Neural cell (in vitro differentiated cells): Measurements from ENCODE around the gene HMCN2. TPM values are rescaled to one million over a fixed set of nuclear protein-coding genes. Genes with fewer than 3 reads are reported as not detected.

Experiments
- H2AFZ ChIP-seq: fragments of 200-600, 300-800 bp; sonication (generic), shearing (Covaris generic); 2 replicates; pipeline ENCODE4 v1.6.0; 2014; ENCODE audit warnings: low read depth, mild to moderate bottlenecking, antibody characterized with exemption, low read length, moderate library complexity
- H3F3A ChIP-seq: fragments of 200-600 bp; shearing (Covaris generic); 2 replicates; pipeline ENCODE4 v1.6.1; 2016; ENCODE audit warnings: mild to moderate bottlenecking, moderate library complexity, mixed read lengths, antibody characterized with exemption, low read length; ENCODE audit not compliant: insufficient read depth, poor library complexity, severe bottlenecking
- H3K27ac ChIP-seq: fragments of 200-600, 300-800 bp; sonication (generic), shearing (Covaris generic); 2 replicates; pipeline ENCODE4 v1.5.1; 2014; ENCODE audit warnings: mild to moderate bottlenecking, low read length, moderate library complexity
- H3K27me3 ChIP-seq: fragments of 300-800, 200-600 bp; sonication (generic), shearing (Covaris generic); 2 replicates; pipeline ENCODE4 v1.6.0; 2014; ENCODE audit warnings: mild to moderate bottlenecking, low read depth, low read length, moderate library complexity; ENCODE audit not compliant: insufficient read depth
- H3K36me3 ChIP-seq: fragments of 300-800, 200-600 bp; sonication (generic), shearing (Covaris generic); 2 replicates; pipeline ENCODE4 v1.5.1; 2014; ENCODE audit warnings: mild to moderate bottlenecking, antibody characterized with exemption, low read length, moderate library complexity; ENCODE audit not compliant: insufficient read depth
- H3K4me2 ChIP-seq: fragments of 300-800, 200-600 bp; sonication (generic), shearing (Covaris generic); 2 replicates; pipeline ENCODE4 v1.6.0; 2014; ENCODE audit warnings: mild to moderate bottlenecking, low read length
- H3K4me3 ChIP-seq: fragments of 300-800, 200-600 bp; sonication (generic), shearing (Covaris generic); 2 replicates; pipeline ENCODE4 v1.5.1; 2014; ENCODE audit warnings: mild to moderate bottlenecking, low read length, moderate library complexity
- H3K79me2 ChIP-seq: fragments of 200-600 bp; shearing (Covaris generic); replicated peaks from 2 replicates; pipeline ENCODE4 v1.6.0; 2014; ENCODE audit warnings: mild to moderate bottlenecking, low read length, moderate library complexity; ENCODE audit not compliant: insufficient read depth
- H3K9ac ChIP-seq: fragments of 300-800, 200-600 bp; sonication (generic), shearing (Covaris generic); 2 replicates; pipeline ENCODE4 v1.6.1; 2016; ENCODE audit warnings: mild to moderate bottlenecking, low read length, mixed read lengths
- H3K9me2 ChIP-seq: fragments of 200-600 bp; shearing (Covaris generic); 2 replicates; pipeline ENCODE4 v1.6.1; 2016; ENCODE audit warnings: mild to moderate bottlenecking, low read length, mixed read lengths; ENCODE audit not compliant: insufficient read depth
- H3K9me3 ChIP-seq: fragments of 200-600, 300-800 bp; sonication (generic), shearing (Covaris generic); 2 replicates; pipeline ENCODE4 v1.6.1; 2016; ENCODE audit warnings: mild to moderate bottlenecking, mixed run types, low read length, moderate library complexity, mixed read lengths
- H4K20me1 ChIP-seq: fragments of 200-600 bp; shearing (Covaris generic); 2 replicates; pipeline ENCODE4 v1.6.1; 2016; ENCODE audit warnings: mild to moderate bottlenecking, mixed run types; ENCODE audit not compliant: insufficient read depth
- EP300 ChIP-seq: fragments of 450-650 bp; conservative IDR thresholded peaks from 2 replicates; pipeline ENCODE4 v1.6.1; 2014; ENCODE audit warnings: antibody characterized with exemption, mild to moderate bottlenecking, moderate library complexity; ENCODE audit not compliant: poor library complexity, severe bottlenecking
- EZH2 ChIP-seq: fragments of 200-600, 300-800 bp; shearing (Covaris generic), sonication (generic); IDR thresholded peaks from 2 replicates; pipeline ENCODE4 v1.6.1; 2014; ENCODE audit warnings: antibody characterized with exemption, low read length, borderline replicate concordance, mild to moderate bottlenecking; ENCODE audit not compliant: insufficient read depth, poor library complexity, severe bottlenecking
- MXI1 ChIP-seq: fragments of 450-650 bp; conservative IDR thresholded peaks from 2 replicates; pipeline ENCODE4 v1.6.1; 2014; ENCODE audit warnings: antibody characterized with exemption, mild to moderate bottlenecking; ENCODE audit not compliant: poor library complexity, severe bottlenecking
- POLR2AphosphoS5 ChIP-seq: IDR thresholded peaks from 2 replicates; pipeline ENCODE4 v1.6.1; 2012
- RAD21 ChIP-seq: fragments of 450-650 bp; conservative IDR thresholded peaks from 2 replicates; pipeline ENCODE4 v1.6.1; 2014; ENCODE audit warnings: antibody characterized with exemption, mild to moderate bottlenecking, moderate library complexity
- REST ChIP-seq: IDR thresholded peaks from 2 replicates; pipeline ENCODE4 v1.6.1; 2012; ENCODE audit warnings: borderline replicate concordance
- SMC3 ChIP-seq: fragments of 450-650 bp; conservative IDR thresholded peaks from 2 replicates; pipeline ENCODE4 v1.6.1; 2014; ENCODE audit warnings: antibody characterized with exemption, mild to moderate bottlenecking, moderate library complexity; ENCODE audit not compliant: poor library complexity
- TAF1 ChIP-seq: IDR thresholded peaks from 2 replicates; pipeline ENCODE4 v1.6.1; 2012; ENCODE audit warnings: low read depth
- polyA plus RNA-seq: library from polyadenylated mRNA; depleted of rRNA; stranded (reverse); fragments of >200 nt; gene quantifications from 2 replicates; pipeline ENCODE4 v1.2.3, GENCODE V29; 2014
- TF ChIP-seq, protein P1 (sequence below): fragments of 450-650 bp; IDR thresholded peaks from 2 replicates; pipeline ENCODE4 v1.5.1; 2014; ENCODE audit warnings: antibody characterized with exemption, mild to moderate bottlenecking, moderate library complexity; ENCODE audit not compliant: poor library complexity, severe bottlenecking

HMCN2 gene
- polyA plus RNA-seq, 1 donor from 2014 or later: 1.7 TPM

DNA sequence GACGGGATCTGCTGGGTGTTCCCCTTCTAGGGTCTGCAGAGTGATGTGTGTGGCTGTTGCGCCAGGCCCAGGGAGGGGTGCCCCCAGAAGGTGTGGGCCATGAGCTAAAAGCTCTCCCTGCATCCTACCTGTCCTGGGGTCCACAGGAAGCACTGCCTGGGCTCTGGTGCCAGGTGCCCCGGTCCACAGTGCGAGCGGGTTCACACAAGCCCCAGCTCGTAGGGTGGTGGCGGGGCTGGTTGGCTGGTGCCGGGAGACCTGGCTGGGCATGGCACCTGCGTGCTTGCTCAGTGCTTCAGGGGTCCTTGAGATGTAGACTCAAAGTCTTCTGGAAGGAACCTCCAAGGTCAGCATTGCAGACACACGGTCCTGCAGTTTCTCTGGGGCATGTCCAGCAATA lies 204.7 kb downstream of the HMCN2 start:
- no peak overlapping the region for H2AFZ ChIP-seq
- peaks cover 3% of the 10 kb centered on the region for H3K27me3 ChIP-seq
- H3K36me3 ChIP-seq: no peaks in the 10 kb centered on the region
- H3K9me3 ChIP-seq: no peaks in the 10 kb centered on the region
- H4K20me1 ChIP-seq: no peaks in the 10 kb centered on the region
- no peaks in the 10 kb centered on the region for H3F3A ChIP-seq
- no peak overlapping the region for H3K9ac ChIP-seq
- H3K4me2 ChIP-seq: no peak overlapping the region
- H3K27ac ChIP-seq: no peak overlapping the region
- H3K4me3 ChIP-seq: no peak overlapping the region
- no peak for TF ChIP-seq EZH2
- no peaks in the 10 kb centered on the region for H3K79me2 ChIP-seq
- no peaks in the 10 kb centered on the region for H3K9me2 ChIP-seq

- no peaks in the 10 kb centered on the region for H3K9me2 ChIP-seq
- no peak overlapping the region for H2AFZ ChIP-seq
- TF ChIP-seq MXI1 (no peak), POLR2AphosphoS5 (no peak), EZH2 (no peak), TAF1 (no peak), RAD21 (no peak), EP300 (no peak), SMC3 (no peak)
- TF ChIP-seq, protein P1, sequence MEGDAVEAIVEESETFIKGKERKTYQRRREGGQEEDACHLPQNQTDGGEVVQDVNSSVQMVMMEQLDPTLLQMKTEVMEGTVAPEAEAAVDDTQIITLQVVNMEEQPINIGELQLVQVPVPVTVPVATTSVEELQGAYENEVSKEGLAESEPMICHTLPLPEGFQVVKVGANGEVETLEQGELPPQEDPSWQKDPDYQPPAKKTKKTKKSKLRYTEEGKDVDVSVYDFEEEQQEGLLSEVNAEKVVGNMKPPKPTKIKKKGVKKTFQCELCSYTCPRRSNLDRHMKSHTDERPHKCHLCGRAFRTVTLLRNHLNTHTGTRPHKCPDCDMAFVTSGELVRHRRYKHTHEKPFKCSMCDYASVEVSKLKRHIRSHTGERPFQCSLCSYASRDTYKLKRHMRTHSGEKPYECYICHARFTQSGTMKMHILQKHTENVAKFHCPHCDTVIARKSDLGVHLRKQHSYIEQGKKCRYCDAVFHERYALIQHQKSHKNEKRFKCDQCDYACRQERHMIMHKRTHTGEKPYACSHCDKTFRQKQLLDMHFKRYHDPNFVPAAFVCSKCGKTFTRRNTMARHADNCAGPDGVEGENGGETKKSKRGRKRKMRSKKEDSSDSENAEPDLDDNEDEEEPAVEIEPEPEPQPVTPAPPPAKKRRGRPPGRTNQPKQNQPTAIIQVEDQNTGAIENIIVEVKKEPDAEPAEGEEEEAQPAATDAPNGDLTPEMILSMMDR: no peak
- no peaks in the 10 kb centered on the region for H3K36me3 ChIP-seq
- no peak overlapping the region for H3K4me3 ChIP-seq
- H4K20me1 ChIP-seq: no peaks in the 10 kb centered on the region
- H3K4me2 ChIP-seq: no peak overlapping the region
- no peaks in the 10 kb centered on the region for H3K9me3 ChIP-seq
- no peaks in the 10 kb centered on the region for H3K79me2 ChIP-seq
- no peak overlapping the region for H3K27ac ChIP-seq
- H3K9ac ChIP-seq: no peak overlapping the region
- H3F3A ChIP-seq: no peaks in the 10 kb centered on the region
- peaks cover 3% of the 10 kb centered on the region for H3K27me3 ChIP-seq
These were observed 205.4 kb downstream of the HMCN2 start for GRCh38 chr9:130470950-130471349.

GRCh38 chr9:130471411-130472183 lies 206.0 kb downstream of the HMCN2 start:
- H3K9me2 ChIP-seq: no peaks in the 10 kb centered on the region
- H3K9me3 ChIP-seq: no peaks in the 10 kb centered on the region
- no peak overlapping the region for H3K27ac ChIP-seq
- no peaks in the 10 kb centered on the region for H3F3A ChIP-seq
- no peak overlapping the region for H2AFZ ChIP-seq
- no peak overlapping the region for H3K4me3 ChIP-seq
- H4K20me1 ChIP-seq: no peaks in the 10 kb centered on the region
- peaks cover 3% of the 10 kb centered on the region for H3K27me3 ChIP-seq
- no peak overlapping the region for H3K9ac ChIP-seq
- H3K4me2 ChIP-seq: no peak overlapping the region
- TF ChIP-seq EP300 (no peak), SMC3 (no peak), REST (no peak), POLR2AphosphoS5 (no peak), MXI1 (no peak)
- TF ChIP-seq, protein P1: no peak
- H3K79me2 ChIP-seq: no peaks in the 10 kb centered on the region
- no peaks in the 10 kb centered on the region for H3K36me3 ChIP-seq
